HL-60 (cell line): ENCODE data around the gene UBE2K.

Experiments used
- DNase-seq, 2 experiments: peaks; one replicate each; pipeline ENCODE4 v3.0.0-alpha.2; 2010 to 2020; ENCODE audit warnings: low read depth in 1 of 2, low spot score in 1 of 2
- H3K27ac ChIP-seq: fragments of 250-450 bp; sonication (Bioruptor Pico); replicated peaks from 2 replicates; pipeline ENCODE4 v1.5.1; 2020; ENCODE audit warnings: mild to moderate bottlenecking, moderate library complexity
- H3K27me3 ChIP-seq: fragments of 250-450 bp; sonication (Bioruptor Pico); 2 replicates; pipeline ENCODE4 v1.5.1; 2021; ENCODE audit warnings: mild to moderate bottlenecking, moderate library complexity; ENCODE audit not compliant: insufficient read depth, poor library complexity, severe bottlenecking
- H3K4me3 ChIP-seq: replicated peaks from 2 replicates; pipeline ENCODE4 v1.5.1; 2011; ENCODE audit warnings: mild to moderate bottlenecking, control low read depth, low read length; ENCODE audit not compliant: insufficient read depth
- GABPA ChIP-seq: IDR thresholded peaks from 2 replicates; pipeline ENCODE4 v1.6.1; 2012; ENCODE audit warnings: low read depth
- POLR2AphosphoS5 ChIP-seq: IDR thresholded peaks from 2 replicates; pipeline ENCODE4 v1.6.1; 2012; ENCODE audit warnings: low read depth
- SPI1 ChIP-seq: IDR thresholded peaks from 2 replicates; pipeline ENCODE4 v1.6.1; 2012; ENCODE audit warnings: low read depth, mild to moderate bottlenecking, borderline replicate concordance
- TF ChIP-seq, protein P1 (sequence below): IDR thresholded peaks from 2 replicates; pipeline ENCODE4 v1.6.1; 2012; ENCODE audit warnings: low read depth; ENCODE audit not compliant: insufficient replicate concordance
- TF ChIP-seq, protein P2 (sequence below): IDR thresholded peaks from one replicate; pipeline ENCODE4 v1.5.1; 2011; ENCODE audit warnings: low read length, control low read depth, inconsistent platforms; ENCODE audit not compliant: insufficient read depth

The UBE2K gene

DNA sequence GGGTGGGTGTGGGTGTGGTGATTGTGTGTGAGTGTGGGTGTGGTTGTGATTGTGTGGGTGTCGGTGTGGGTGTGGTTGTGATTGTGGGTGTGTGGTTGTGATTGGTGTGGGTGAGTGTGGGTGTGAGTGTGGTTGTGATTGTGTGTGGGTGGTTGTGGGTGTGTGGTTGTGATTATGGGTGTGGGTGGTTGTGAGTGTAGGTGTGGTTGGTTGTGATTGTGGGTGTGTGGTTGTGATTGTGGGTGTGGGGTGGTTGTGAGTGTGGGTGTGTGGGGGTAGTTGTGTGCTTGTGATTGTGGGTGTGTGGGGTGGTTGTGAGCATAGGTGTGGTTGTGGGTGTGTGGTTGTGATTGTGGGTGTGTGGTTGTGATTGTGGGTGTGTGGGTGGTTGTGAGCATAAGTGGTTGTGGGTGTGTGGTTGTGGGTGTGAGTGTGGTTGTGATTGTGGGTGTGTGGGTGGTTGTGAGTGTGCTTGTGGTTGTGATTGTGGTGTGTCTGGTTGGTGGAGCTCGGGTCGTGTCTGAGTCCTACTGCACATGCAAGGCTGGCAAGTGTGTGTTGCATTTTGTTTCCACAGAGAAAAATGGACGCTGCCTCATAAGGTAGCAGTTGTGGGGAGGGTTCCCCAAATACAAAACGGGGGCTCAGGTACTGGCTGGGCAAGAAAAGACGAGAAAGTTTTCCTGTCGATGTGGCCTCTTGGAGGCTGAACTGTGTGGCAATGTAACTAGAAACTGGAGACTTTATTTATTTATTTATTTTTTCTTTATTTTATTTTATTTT, 116.7 kb downstream of the UBE2K start:
- Histone ChIP-seq H3K27ac (no peak overlapping the region), H3K4me3 (no peak overlapping the region), H3K27me3 (no peaks in the 10 kb centered on the region)
- DNase-seq: no peak
- no peak for TF ChIP-seq SPI1
- TF ChIP-seq, protein P1, sequence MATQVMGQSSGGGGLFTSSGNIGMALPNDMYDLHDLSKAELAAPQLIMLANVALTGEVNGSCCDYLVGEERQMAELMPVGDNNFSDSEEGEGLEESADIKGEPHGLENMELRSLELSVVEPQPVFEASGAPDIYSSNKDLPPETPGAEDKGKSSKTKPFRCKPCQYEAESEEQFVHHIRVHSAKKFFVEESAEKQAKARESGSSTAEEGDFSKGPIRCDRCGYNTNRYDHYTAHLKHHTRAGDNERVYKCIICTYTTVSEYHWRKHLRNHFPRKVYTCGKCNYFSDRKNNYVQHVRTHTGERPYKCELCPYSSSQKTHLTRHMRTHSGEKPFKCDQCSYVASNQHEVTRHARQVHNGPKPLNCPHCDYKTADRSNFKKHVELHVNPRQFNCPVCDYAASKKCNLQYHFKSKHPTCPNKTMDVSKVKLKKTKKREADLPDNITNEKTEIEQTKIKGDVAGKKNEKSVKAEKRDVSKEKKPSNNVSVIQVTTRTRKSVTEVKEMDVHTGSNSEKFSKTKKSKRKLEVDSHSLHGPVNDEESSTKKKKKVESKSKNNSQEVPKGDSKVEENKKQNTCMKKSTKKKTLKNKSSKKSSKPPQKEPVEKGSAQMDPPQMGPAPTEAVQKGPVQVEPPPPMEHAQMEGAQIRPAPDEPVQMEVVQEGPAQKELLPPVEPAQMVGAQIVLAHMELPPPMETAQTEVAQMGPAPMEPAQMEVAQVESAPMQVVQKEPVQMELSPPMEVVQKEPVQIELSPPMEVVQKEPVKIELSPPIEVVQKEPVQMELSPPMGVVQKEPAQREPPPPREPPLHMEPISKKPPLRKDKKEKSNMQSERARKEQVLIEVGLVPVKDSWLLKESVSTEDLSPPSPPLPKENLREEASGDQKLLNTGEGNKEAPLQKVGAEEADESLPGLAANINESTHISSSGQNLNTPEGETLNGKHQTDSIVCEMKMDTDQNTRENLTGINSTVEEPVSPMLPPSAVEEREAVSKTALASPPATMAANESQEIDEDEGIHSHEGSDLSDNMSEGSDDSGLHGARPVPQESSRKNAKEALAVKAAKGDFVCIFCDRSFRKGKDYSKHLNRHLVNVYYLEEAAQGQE: no peak
- no peak for TF ChIP-seq POLR2AphosphoS5
- TF ChIP-seq GABPA: no peak
- TF ChIP-seq, protein P2, sequence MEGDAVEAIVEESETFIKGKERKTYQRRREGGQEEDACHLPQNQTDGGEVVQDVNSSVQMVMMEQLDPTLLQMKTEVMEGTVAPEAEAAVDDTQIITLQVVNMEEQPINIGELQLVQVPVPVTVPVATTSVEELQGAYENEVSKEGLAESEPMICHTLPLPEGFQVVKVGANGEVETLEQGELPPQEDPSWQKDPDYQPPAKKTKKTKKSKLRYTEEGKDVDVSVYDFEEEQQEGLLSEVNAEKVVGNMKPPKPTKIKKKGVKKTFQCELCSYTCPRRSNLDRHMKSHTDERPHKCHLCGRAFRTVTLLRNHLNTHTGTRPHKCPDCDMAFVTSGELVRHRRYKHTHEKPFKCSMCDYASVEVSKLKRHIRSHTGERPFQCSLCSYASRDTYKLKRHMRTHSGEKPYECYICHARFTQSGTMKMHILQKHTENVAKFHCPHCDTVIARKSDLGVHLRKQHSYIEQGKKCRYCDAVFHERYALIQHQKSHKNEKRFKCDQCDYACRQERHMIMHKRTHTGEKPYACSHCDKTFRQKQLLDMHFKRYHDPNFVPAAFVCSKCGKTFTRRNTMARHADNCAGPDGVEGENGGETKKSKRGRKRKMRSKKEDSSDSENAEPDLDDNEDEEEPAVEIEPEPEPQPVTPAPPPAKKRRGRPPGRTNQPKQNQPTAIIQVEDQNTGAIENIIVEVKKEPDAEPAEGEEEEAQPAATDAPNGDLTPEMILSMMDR: no peak

DNA sequence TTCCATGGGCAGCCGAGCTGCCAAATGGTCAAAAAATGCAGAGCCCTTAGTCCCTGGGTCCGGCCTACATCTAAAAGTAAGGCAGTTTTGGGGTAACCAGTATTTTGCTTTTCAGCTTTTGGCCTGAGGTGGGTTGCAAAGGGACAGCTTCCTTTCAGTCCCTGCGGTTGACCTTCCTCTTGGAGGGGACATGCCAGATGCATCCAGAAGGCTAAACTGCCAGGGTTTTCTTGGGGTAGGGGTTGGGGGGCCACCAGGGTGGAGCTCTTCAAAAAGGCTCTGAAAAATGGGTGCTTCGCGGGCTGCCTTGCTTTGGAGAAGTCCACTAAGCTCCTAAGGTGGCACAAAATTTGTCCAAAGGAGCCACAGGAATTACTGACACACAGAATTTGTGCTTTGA, 120.7 kb downstream of the UBE2K start:
- no peak overlapping the region for H3K27ac ChIP-seq
- no peak overlapping the region for H3K4me3 ChIP-seq
- H3K27me3 ChIP-seq: no peaks in the 10 kb centered on the region
- TF ChIP-seq GABPA: no peak
- TF ChIP-seq, protein P1: no peak
- no peak for TF ChIP-seq SPI1
- TF ChIP-seq, protein P2: no peak
- TF ChIP-seq POLR2AphosphoS5: no peak
- DNase-seq: no peak

DNA sequence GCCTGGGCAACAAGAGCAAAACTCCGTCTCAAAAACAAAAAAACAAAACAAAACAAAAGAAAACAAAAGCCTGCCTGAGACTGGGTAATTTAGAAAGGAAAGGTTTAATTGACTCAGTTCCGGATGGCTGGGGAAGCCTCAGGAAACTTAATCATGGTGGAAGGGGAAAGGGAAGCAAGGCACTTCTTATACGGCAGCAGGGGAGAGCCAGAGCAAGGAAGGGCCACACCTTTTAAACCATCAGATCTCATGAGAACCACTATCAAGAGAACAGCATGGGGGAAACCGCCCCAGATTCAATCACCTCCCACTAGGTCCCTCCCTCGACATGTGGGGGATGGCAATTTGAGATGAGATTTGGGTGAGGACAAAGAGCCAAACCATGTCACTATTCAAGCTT, 122.2 kb downstream of the UBE2K start:
- DNase-seq: no peak
- Histone ChIP-seq H3K4me3 (no peak overlapping the region), H3K27me3 (no peaks in the 10 kb centered on the region), H3K27ac (no peak overlapping the region)
- no peak for TF ChIP-seq GABPA
- TF ChIP-seq, protein P1: no peak
- no peak for TF ChIP-seq SPI1
- TF ChIP-seq, protein P2: no peak
- TF ChIP-seq POLR2AphosphoS5: no peak
